Kidney (tissue), 14 donors: Measurements from ENCODE around the gene MYO15B. TPM values are rescaled to one million over a fixed set of nuclear protein-coding genes. Genes with fewer than 3 reads are reported as not detected.

Experiments used
- DNase-seq, 5 donors: peaks; one replicate each; pipeline ENCODE4 v3.0.0-alpha.2; 2013 to 2020
- FAIRE-seq: peaks from 2 replicates; lab custom pipeline; 2012; peaks lifted over from hg19 to GRCh38; lab: Jason Lieb, UNC
- H3K27ac ChIP-seq, 2 donors: one replicate each; pipeline ENCODE4 v1.7.0; 2013; ENCODE audit warnings: low read depth in 2 of 2, low read length in 2 of 2, inconsistent platforms in 1 of 2
- H3K27me3 ChIP-seq: one replicate; pipeline ENCODE4 v1.7.1; 2013; ENCODE audit warnings: low read length, inconsistent platforms; ENCODE audit not compliant: control insufficient read depth, insufficient read depth
- H3K36me3 ChIP-seq, 3 donors: one replicate each; pipeline versions ENCODE4 v1.7.0 to v1.7.1; 2013; ENCODE audit warnings: low read length in 3 of 3, control low read depth in 1 of 3, inconsistent platforms in 1 of 3; ENCODE audit not compliant: insufficient read depth in 3 of 3, control insufficient read depth in 2 of 3
- H3K4me1 ChIP-seq, 3 donors: one replicate each; pipeline versions ENCODE4 v1.7.0 to v1.7.1; 2013; ENCODE audit warnings: low read length in 3 of 3, inconsistent platforms in 1 of 3, low read depth in 1 of 3; ENCODE audit not compliant: control insufficient read depth in 2 of 3, insufficient read depth in 2 of 3
- H3K4me3 ChIP-seq, 3 donors: one replicate each; pipeline versions ENCODE4 v1.7.0 to v1.8.1; 2013; ENCODE audit warnings: low read length in 3 of 3, control low read depth in 1 of 3, inconsistent platforms in 1 of 3
- H3K9ac ChIP-seq, 3 donors: one replicate each; pipeline versions ENCODE4 v1.7.0 to v1.7.1; 2013; ENCODE audit warnings: low read length in 3 of 3, control low read depth in 1 of 3, inconsistent platforms in 1 of 3
- H3K9me3 ChIP-seq, 3 donors: one replicate each; pipeline versions ENCODE4 v1.7.0 to v1.7.1; 2013; ENCODE audit warnings: low read length in 3 of 3, control low read depth in 1 of 3, inconsistent platforms in 1 of 3; ENCODE audit not compliant: control insufficient read depth in 2 of 3, insufficient read depth in 1 of 3
- intact Hi-C: fragments of 100-400 bp; cut with DNase I; formaldehyde crosslinking; loops from one replicate; pipeline ENCODE4 v1.11.1; 2022
- polyA plus RNA-seq: library from polyadenylated mRNA; stranded (reverse); fragments of 350-450 nt; fragmentation: Illumina TruSeq; extraction: RNeasy Lipid Tissue Mini Kit (QIAGEN cat#74804); gene quantifications from one replicate; pipeline ENCODE4 v1.2.3, GENCODE V29; 2014; ENCODE audit warnings: low read depth, low replicate concordance; ENCODE audit not compliant: insufficient read depth
- total RNA-seq: library from RNA; stranded (reverse); fragmentation: NEBNext Ultra II Directional; extraction: Animal tissue kit (Norgen Biotek cat#: 25700); gene quantifications from one replicate; pipeline ENCODE4 v1.2.1, GENCODE V29; 2021
- TF ChIP-seq, protein P1 (sequence below): IDR thresholded peaks from 3 replicates; pipeline ENCODE4 v1.5.1; 2012; ENCODE audit warnings: mild to moderate bottlenecking, moderate library complexity, borderline replicate concordance; ENCODE audit not compliant: insufficient read depth; ENCODE audit errors: extremely low read depth
- donor health status: control.
- donor health status: control.
- donor health status: control.
- donor health status: control.
- donor health status: control.
- donor health status: DM: yes; HTN: yes; CAD: no.
- donor health status: Normal renal cell carcinoma (clear cell type).

The MYO15B gene
- total and polyA plus RNA-seq, 2 donors from 2014 or later = 139 to 286 TPM

DNA sequence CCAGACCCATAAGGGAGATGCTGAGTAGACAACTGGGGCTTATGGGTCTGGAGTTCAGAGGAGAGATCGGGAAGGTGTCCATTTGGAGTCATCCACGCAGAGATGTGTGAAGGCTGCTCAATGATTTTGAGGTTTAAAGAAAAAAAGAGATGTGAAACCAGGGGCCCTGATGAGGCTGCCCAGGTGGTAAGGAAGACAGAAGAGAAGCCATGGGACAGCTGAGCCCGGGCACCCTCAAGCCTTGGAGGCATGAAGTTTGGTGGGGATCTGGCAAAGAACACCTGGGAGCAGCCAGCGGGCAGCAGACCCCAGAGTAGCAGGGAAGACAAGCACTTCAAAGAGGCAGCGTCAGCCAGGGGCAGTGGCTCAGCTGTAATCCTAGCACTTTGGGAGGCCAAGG is 20.8 kb upstream of the MYO15B start:
- Histone ChIP-seq H3K36me3 (peaks cover 0 to 46% (median 21%) of the 10 kb centered on the region in 3 donors), H3K4me1 (peaks cover 0 to 9% (median 0%) of the 10 kb centered on the region in 3 donors), H3K4me3 (no peak overlapping the region), H3K27me3 (no peaks in the 10 kb centered on the region), H3K9ac (no peak overlapping the region), H3K9me3 (no peaks in the 10 kb centered on the region), H3K27ac (no peak overlapping the region)
- intact Hi-C loops = no loop called here
- FAIRE-seq (no peak), DNase-seq (no peak)
- TF ChIP-seq, protein P1, sequence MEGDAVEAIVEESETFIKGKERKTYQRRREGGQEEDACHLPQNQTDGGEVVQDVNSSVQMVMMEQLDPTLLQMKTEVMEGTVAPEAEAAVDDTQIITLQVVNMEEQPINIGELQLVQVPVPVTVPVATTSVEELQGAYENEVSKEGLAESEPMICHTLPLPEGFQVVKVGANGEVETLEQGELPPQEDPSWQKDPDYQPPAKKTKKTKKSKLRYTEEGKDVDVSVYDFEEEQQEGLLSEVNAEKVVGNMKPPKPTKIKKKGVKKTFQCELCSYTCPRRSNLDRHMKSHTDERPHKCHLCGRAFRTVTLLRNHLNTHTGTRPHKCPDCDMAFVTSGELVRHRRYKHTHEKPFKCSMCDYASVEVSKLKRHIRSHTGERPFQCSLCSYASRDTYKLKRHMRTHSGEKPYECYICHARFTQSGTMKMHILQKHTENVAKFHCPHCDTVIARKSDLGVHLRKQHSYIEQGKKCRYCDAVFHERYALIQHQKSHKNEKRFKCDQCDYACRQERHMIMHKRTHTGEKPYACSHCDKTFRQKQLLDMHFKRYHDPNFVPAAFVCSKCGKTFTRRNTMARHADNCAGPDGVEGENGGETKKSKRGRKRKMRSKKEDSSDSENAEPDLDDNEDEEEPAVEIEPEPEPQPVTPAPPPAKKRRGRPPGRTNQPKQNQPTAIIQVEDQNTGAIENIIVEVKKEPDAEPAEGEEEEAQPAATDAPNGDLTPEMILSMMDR = no peak

- H3K4me1 ChIP-seq = peaks cover 0 to 8% (median 0%) of the 10 kb centered on the region in 3 donors
- intact Hi-C loops = no loop called here
- peak in 1 of 5 donors; percentile 27 for DNase-seq
- H3K9me3 ChIP-seq = no peaks in the 10 kb centered on the region
- TF ChIP-seq, protein P1 = no peak
- H3K4me3 ChIP-seq = no peak overlapping the region
- H3K27me3 ChIP-seq = no peaks in the 10 kb centered on the region
- H3K36me3 ChIP-seq = peaks cover 0 to 30% (median 15%) of the 10 kb centered on the region in 3 donors
- no peak overlapping the region for H3K27ac ChIP-seq
- no peak overlapping the region for H3K9ac ChIP-seq
- no peak for FAIRE-seq
These were observed 19.0 kb upstream of the MYO15B start for GRCh38 chr17:75568412-75569255.

GRCh38 chr17:75570034-75570676 is 17.4 kb upstream of the MYO15B start:
- Histone ChIP-seq H3K4me1 (peaks cover 0 to 7% (median 0%) of the 10 kb centered on the region in 3 donors), H3K27ac (no peak overlapping the region), H3K9ac (no peak overlapping the region), H3K4me3 (no peak overlapping the region), H3K36me3 (peaks cover 0 to 16% (median 11%) of the 10 kb centered on the region in 3 donors), H3K27me3 (no peaks in the 10 kb centered on the region), H3K9me3 (no peaks in the 10 kb centered on the region)
- intact Hi-C loops = no loop called here
- no peak for FAIRE-seq
- TF ChIP-seq, protein P1 = no peak
- peak in 1 of 5 donors; percentile 28 for DNase-seq
